Measurements from ENCODE around the gene DUSP23.
A peak's percentile ranks its signal among the peaks of the same experiment; 100 is the strongest.

DUSP23 gene

GRCh38 chr1:159780583-159781582, at the start of gene DUSP23:
Gene DUSP23, plus strand, starts transcription at chr1:159780962. Its CDS starts 139 bp downstream, at chr1:159781101.
- DNase-seq, result peak; percentile 98

DNA sequence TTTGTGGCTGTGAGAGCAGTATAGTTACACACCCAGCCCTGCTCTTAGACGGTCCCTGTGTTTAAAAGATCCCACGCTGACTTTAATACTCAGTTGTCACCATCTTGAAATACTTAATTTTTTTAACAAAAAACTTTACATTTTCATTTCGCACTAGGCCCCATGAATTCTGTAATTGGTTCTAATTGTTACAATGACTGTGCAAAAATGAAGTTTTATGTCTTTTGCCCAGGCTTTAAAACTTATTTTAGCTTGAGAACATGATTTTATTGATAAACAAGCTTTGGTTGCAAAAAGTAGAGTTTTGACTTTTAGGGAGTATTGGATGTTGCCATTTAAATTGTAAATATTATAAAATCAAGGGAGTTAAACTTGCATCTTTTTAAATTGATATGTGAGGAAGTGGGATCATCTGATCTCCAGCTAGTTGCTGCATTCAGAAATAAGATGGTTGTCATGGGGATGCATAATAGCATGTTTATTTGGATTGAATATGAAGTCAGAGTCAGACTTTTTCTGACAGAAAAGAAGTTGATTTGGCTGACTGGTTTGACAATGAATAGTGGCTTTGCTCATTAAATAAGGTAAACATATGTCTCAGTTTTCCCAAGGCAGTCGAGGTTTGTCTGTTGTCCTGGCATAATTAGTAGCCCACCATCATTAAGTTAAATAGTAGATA, 43.4 kb upstream of the DUSP23 start:
- DNase-seq, result no peak

DNA sequence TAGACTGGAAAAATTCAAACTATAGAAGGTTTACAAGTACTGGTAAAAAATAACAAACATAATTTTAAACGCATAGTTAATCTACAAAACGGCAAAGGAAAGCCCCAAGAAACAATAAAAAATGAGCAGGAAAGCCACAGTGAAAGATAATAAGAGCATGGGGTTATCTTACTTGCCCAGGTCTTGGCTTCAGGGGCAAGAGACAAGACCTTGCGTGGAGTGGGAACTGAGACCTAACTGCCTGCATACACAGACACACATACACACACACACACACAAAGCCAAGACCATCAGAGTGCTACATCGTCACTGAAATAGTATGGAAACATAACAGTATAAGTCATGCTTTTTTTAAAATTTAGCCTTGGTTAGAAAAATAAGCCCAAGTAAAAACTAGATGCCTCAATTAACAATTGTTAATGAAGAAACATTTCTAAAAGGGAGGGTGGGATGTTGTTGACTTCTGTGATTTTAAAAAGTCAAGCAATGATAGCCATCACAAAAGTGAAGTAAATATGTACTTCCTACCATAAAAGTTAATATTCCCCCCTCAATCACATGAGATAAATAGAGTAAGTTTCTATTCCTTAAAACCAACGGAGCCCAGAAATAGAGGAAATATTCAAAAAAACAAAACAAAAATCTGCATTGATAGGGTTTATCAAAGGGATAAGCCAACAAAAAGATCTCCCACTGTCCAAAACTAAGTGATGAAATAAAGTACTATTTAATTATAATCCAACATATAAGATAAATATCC, 36.9 kb upstream of the DUSP23 start:
- no peak for DNase-seq

DNA sequence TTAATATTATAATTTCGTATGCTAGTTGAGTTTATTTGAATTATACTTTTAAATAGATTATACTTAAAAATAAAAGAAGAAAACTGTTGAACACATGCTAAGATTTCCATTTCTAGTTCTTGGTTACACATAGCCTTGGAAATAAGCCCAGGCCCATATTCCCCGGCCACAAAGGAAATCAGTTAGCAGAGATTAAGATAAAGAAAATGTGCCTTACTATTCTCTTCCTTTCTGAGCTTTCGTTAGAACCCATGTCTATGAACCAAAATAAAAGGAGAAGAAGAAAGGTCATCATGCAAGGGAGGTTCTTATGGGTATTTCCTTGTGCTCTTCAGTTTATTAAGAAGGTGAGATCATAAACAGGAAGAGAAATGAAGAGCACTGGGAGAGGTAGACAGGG, 34.1 kb upstream of the DUSP23 start:
- no peak for DNase-seq

- no peak for DNase-seq
Measured at GRCh38 chr1:159748370-159748769, 32.4 kb upstream of the DUSP23 start.

DNA sequence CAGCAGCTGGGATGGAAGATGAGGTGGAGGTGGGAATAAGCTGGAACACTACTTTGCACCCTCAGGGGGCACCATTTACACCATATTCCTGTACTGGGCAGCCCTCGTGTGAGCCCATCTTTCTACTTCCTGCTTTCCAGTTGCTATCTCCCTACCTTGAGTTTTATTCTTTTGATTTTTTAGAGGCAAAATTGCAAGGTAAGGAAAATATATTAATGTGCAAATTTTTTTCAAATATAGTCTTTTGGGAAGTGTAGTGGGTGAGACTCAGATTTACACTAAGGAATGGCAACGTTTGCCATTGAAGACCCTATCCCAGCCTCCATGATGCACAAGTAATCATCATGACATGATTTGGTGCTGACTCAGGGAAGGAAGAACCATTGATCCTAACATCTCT, 31.1 kb upstream of the DUSP23 start:
- DNase-seq, result no peak

- DNase-seq, result no peak
Measured at GRCh38 chr1:159750621-159751020, 30.1 kb upstream of the DUSP23 start.

- no peak for DNase-seq
Measured at GRCh38 chr1:159751031-159751430, 29.7 kb upstream of the DUSP23 start.

DNA sequence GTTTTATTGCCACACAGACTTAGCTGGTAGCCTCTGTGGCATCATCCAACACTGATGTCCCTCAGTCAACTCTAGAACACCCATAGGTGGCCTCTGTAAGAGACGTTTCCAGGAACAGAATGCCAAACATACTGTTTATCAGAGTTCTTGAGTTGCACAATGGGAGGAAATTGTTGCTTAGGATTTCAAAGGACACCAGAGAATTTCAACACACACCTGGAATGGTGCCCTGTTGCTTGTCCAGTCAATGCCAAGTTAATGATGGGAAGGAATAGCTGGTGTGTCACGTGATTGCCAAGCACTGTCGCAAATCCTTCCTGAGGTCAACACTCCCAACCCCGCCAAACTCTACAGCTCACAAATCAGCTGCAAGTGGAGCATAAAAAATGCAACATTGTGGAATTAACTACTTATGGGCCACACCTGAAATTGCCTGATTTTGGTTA, 28.6 kb upstream of the DUSP23 start:
- DNase-seq, result no peak

GRCh38 chr1:159753386-159753785, 27.4 kb upstream of the DUSP23 start:
- no peak for DNase-seq

GRCh38 chr1:159755451-159756007, 25.2 kb upstream of the DUSP23 start:
- DNase-seq, result no peak

- DNase-seq, result no peak
Measured at GRCh38 chr1:159756397-159756796, 24.4 kb upstream of the DUSP23 start.

DNA sequence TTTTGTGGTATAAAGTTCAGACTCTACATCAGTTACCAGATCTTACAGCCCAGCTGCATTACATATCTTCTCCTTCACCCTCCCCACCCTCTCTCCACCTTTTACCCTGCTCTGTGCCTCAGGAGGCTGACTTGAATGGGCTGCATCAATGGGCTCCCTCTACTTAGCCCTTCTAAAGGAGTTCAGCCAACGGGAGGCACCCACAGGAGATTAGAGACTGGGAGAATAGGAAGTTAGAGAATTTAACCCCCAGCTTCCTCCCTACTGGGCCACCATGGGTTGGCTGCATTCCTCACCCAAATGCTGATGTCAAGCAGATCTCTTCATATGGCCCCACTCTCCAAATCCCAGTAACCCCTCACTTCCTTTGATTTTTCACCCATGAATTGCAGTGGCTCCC, 17.1 kb upstream of the DUSP23 start:
- DNase-seq, result no peak

- DNase-seq, result no peak
Measured at GRCh38 chr1:159765806-159766205, 15.0 kb upstream of the DUSP23 start.

GRCh38 chr1:159771127-159771895, 9.5 kb upstream of the DUSP23 start:
- DNase-seq, result no peak

GRCh38 chr1:159774465-159774864, 6.3 kb upstream of the DUSP23 start:
- DNase-seq, result no peak

- no peak for DNase-seq
Measured at GRCh38 chr1:159775716-159776115, 5.0 kb upstream of the DUSP23 start.

- no peak for DNase-seq
Measured at GRCh38 chr1:159778266-159778665, 2.5 kb upstream of the DUSP23 start.

DNA sequence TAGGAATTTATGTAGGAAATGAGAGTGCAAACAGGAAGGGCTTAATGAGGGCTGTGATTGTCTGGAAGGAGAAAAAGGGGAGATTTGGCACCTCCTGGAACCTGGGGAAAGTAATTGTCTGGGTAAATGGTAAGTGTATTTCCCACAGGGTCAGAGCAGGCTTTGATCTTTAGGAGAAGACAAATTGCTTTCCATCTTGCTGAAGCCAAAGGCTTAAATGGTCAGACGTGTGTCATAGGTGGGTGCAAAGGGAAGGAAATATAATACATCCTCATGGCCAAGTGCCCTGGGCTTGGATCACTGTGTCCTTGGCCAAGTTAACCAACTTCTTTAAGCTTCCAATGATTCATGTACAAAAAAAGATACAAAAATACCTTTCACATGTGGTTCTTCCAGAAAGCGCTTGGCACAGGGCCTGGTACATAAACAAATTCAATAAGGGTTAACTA, 1.3 kb upstream of the DUSP23 start:
- DNase-seq, result no peak

DNA sequence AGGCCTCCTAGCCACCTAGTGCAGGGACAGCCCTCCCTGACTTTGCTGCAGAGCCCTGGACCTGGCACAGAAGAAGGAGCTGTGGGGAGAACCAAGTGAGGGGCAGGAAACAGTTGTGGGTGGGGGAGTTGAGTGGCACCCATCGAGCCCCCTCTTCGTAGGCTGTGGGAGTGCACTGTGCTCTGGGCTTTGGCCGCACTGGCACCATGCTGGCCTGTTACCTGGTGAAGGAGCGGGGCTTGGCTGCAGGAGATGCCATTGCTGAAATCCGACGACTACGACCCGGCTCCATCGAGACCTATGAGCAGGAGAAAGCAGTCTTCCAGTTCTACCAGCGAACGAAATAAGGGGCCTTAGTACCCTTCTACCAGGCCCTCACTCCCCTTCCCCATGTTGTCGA, 1.2 kb downstream of the DUSP23 start:
- DNase-seq, result no peak

- no peak for DNase-seq
Measured at GRCh38 chr1:159783724-159784123, 3.0 kb downstream of the DUSP23 start.

DNA sequence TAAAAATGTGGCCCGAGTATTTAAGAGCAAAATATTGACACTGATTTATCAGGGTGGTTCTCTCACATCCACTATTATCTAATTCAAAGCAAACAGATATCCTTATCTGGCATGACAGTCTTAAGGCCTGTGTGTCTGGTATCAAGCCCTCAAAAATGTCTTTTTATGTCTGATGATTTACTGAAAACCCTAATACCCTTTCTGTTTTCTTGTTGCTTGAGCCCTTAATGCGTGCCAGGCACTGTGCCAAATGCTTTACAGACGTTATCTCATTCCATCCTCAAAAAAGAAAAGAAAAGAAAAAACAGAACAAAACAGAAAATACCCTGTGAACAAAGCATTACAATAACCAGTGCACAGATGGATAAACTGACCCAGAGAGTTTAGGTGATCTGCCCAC, 5.7 kb downstream of the DUSP23 start:
- no peak for DNase-seq
